SKM-1 (cell line): ENCODE results near the gene UBR3.
"Not testable (repeated sequence)": the region's sequence is repeated elsewhere in the genome, so short reads cannot be mapped to it uniquely, and the experiment has no call there.

ENCODE experiments used
- DNase-seq: peaks from one replicate; lab custom pipeline; 2025; ENCODE audit not compliant: unreplicated experiment; lab: John Stamatoyannopoulos, UW

The UBR3 gene

DNA sequence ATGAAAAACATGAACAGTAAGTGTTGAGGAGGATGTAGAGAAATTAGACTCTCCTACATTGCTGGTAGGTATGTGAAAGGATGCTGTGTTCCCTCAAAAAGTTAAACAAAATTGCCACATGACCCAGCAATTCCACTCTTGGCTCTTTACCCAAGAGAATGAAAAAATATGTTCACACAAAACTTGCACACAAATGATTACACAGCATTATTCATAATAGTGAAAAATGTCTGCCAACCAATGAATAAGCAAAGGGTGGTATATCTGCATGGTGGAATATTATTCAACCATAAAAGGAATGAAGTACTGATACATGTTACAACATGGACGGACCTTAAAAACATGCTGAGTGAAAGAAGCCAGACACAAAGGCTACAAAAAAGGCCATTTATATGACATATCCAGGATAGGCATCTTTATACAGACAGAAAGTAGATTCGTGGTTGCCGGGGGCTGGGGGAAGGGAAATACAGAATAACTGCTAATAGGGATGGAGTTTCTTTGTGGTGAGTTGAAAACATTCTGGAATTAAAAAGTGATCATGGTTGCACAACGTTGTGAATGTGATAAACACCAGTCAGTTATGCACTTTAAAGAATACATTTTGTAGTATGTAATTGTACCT, 265.3 kb downstream of the UBR3 start:
- no peak for DNase-seq

DNA sequence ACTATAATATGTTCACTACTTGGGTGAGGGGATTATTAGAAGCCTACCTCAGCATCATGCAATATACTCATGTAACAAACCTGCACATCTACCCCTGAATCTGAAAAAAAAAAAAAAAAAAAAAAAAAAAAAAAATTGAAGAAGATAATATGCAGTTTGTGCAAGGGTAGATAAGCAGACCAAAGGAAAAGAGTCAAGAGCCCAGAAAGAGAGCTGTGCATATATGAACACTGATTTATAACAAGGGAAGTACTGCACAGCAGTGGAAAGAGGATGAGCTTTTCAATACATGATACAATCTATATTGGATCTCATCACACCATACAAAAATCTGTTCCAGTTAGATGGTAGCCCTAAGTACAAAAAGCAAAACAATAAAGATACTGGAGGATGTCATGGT, 268.1 kb downstream of the UBR3 start:
- no peak for DNase-seq

DNA sequence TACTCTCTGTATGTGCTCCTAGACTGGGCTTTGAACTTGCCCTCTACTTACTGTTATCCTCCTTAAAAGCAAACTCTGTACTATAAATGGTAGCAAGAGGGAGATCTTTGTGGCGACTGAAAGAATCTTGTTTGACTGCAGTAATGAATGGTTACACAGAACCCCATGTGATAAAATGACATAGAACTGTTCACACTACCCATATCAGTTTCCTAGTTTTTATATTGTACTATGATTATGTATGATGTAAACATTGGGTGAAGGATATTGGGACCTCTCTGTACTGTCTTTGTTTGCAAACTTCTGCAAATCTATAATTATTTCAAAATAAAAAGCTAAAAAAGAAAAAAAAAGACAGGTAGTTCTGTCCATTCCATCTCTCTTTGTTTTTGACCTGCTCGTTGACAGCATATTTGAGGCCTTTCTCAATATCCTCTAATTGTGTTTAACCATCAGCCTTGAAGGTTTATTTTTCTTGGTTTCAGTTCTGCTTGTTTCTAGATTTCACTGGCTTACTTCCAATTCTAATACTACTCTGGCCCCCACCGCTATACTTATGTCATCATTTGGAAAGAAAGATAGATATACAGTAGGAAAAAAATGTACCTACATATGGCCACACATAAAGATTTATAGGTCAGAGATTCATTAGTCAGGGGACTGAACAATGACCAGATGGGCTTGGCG, 271.5 kb downstream of the UBR3 start:
- DNase-seq: no peak

DNA sequence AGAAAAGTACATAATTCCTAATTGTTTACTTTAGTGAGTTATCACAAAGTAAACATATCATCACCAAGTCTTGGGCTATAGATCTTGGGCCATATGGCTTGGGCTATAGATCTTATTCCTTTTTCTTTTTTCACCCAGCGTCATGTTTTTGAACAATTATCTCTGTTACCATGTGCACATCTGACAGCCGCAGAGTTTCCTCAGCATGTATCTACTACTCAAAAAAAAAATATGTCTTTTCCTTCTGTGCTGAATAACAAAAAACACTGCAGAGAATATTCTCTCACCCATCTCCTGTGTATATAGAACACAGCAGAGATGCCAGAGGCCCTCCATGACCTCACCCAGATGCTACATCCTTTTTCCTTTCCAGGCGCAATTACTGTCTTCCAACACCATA, 274.5 kb downstream of the UBR3 start:
- DNase-seq: no peak

DNA sequence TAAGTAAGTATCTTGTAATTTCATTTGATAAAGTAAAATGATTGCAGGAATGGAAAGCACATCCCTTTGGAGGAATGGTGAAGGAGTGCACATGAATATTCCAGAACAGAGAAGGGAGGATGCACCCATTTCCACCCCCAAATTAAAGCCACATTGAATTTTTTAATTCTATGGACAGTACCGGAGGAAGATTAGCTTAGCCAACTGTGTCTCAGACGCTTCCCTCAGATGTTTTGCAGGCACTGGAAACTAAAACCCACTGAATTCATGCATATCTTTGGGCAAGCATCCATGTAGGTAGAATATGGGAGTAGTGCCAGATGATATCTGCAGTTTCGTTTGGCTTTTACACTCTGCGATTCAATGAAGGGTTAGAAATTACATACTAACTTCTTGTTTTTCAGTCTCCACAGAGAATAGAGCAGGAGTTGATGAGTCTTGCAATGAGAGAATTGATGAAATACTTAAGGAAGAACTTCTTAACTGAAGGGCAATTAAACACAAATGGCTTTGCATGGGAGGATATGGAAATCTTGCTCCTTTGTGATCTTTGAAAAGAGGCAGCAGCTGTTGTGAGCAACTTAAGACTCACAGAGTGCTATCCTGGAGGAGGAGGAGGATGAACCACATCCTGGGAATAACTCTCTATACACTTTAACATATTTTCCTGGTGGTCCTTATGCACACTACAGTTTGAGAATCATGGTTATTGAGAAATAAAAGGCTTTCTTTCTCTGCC, 279.0 kb downstream of the UBR3 start:
- no peak for DNase-seq

DNA sequence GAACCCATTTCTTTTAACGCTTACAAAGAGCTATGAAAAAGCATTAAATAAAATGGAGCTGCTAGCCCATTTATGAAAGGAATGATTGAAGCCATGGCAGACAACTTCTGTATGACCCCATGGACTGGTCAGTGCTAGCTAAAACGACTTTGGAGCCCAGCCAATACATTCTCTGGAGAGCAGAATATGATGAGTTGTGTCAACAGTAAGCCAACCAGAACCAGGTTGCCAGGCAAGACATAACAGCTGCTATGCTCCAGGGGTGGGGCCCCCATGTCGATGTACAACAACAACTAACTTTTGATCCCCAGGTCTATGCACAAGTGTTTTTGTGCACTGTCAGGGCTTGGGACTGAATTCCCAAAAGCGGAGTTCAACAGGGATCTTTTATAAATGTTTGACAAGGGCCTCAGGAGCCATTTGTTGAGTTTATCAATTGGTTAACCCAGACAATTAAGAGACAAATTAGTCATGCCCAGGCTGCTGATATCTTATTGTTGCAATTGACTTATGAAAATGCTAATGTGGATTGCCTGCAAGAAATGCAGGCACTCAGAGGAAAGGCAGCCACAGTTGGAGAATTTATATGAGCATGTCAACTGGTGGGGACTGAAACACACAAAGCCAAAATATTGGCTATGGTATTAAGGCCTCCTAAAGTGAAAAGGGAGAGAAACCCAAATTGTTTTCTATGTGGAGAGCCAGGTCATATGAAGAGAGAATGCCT, 286.1 kb downstream of the UBR3 start:
- DNase-seq: no peak

DNA sequence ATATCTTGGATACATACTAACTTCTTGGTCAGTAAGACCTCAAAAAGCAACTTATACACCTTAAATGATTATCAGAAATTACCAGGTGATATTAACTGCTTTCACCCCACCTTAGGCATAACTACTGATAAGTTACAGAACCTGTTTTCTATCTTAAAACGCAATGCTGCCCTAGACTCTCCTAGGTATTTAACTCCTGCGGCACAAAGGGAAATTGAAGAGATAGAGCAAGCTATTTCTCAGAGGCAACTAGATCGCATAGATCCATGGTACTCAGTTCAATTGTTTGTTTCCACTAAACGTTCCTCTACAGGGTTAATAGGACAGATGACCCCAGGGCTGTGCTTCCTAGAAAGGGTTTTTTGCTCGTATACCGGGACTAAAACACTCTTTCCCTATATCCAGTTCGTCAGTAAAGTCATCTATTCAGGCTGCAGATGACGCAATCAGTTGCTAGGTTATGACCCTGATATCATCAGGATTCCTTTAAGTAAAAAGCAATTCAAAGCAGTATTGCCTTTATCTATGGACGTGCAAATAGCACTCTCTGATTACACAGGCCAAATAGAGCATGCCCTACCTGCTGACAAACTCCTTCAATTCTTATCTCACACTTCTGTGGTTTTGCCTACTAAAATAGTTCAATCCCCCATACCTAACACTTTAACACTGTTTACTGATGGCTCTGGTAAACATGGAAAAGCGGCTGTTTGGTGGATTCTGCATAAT, 288.4 kb downstream of the UBR3 start:
- DNase-seq: no peak

DNA sequence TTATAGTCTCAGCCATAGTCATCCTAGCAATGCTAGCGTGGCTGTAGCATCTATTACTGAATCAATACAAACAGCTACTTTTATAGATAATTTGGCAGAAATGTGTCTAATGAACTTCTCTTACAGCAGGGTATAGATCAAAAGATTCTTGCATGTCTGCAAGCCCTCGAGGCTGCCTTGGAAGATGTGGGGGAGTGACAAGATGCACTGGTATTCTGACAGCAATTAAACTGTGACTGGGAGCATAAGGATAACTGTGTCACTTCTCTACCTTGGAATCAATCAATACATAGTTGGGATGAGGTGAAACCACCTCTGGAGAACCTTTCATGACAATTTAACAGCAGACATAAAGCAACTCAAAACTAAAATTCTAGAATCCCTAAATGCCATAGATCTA, 291.4 kb downstream of the UBR3 start:
- DNase-seq: no peak

DNA sequence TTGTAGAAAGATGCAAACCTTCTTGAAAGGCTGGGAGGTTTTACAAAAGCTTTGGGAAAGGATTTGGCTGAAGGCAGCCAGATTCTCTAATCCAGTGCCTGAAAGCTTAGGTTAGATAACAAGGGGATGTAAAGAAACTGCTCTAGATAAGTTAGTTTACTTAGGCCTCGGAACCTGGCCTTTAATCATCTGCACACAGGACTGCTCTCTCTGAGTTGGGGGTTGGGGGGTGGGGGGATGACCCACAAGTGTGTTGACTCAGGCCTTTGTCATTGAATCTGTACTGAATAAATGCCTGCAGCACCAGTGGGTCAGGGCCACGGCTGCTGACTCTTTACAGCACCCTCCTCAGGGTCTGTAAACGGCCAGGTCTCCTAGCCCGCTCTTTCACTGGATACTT, 292.1 kb downstream of the UBR3 start:
- DNase-seq: not testable (repeated sequence)

DNA sequence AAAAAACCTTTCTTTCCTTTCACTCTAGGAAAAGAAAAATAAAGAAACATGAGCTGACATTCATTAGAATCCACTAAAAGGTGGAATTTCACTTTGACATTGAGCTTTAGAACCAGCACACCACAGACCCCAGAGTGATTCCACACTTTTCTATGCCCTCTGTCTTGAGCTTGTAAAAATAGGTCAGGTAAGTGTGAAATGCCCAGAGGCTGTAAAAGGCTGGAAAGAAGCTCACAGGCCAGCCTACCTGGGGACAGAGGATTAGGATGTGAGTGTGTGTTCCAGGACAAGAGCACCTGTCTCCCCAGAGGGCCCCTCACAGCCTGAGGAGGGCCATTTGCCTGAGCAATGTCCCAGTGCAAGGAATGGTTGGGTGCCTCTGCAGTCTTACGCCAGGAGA, 294.4 kb downstream of the UBR3 start:
- DNase-seq: no peak

DNA sequence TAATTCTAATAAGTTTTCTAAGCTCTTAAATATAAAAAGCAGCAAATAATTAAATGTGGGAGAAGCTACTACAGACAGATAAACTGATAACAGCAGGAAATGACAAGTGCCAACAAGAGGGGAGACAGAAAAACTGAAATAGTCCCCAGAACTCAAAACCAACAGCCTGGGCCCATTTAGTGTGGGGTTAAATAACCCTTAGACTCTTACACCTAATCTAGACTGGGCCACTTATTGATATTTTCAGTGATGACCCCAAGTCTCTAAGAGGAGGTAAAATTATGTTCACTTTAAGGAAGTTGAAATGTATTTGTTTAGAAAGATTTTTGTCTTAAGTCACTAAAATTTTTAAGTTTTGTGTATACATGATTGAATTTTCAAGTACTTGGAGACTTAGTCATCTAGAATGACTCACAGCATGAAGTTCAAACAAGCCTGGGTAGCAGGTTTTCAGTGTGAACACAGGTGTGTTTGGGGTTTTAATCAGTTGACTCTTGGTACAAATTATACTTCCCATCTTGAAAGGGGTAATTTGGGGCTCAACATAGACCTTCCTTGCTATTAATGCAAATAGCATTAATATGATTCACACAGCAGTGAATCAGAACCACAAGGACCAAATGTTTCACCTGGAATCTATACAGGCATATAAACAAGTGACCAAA, 295.8 kb downstream of the UBR3 start:
- DNase-seq: no peak

DNA sequence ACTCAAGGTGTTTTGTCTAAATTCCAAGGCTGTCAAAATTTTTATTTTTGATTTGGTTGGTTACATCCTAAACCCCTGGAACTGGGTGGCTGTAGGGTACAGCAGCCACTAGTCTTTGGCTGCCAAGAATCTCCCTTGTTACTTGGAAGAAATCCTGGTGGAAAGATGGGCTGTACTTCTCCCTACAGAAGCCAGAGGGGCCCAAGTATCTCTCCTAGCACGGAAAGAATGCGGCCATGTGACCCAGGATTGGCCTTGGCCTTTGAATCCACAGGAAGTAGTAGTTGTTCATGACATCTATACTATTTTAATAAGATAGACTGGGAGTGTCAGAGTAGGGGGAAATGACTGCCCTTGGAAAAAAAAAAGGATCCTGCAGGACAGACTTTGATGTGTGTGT, 296.3 kb downstream of the UBR3 start:
- DNase-seq: no peak

DNA sequence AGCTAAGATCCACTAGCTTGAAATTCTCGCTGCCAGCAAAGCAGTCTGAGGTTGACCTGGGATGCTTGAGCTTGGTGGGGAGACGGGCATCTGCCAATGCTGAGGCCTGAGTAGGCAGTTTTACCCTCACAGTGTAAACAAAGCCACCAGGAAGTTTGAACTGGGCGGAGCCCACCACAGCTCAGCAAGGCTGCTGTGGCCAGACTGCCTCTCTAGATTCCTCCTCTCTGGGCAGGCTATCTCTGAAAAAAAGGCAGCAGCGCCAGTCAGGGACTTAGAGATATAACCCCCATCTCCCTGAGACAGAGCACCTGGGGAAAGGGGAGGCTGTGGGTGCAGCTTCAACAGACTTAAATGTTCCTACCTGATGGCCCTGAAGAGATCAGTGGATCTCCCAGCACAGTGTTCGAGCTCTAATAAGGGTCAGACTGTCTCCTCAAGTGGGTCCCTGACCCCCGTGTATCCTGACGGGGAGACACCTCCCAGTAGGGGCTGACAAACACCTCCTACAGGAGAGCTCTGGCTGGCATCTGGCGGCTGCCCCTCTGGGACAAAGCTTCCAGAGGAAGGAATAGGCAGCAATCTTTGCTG, 299.0 kb downstream of the UBR3 start:
- not testable (repeated sequence) for DNase-seq
